ENCODE data around the gene PPOX. TPM values are rescaled to one million over a fixed set of nuclear protein-coding genes. Genes with fewer than 3 reads are reported as not detected.

PPOX gene
- total RNA-seq, 1 experiment from 2014 or later, result 30.3 TPM

GRCh38 chr1:161198897-161199431 lies 32.7 kb downstream of the PPOX start, which contains the start of gene ADAMTS4:
ADAMTS4 (minus strand) TSS chr1:161199054; CDS start chr1:161198627, 427 bp downstream.
- CTCF ChIA-PET, result interaction anchor here (0.5 to 4.1 kb wide), 20 partner anchors 10 to 1221 kb away, joined by 3 to 28 read pairs (median 4); partner anchors contain the start of genes PPOX and TOMM40L
- TF ChIP-seq CTCF (IDR thresholded peaks at IDR 0.05; ENCODE audit: unreplicated experiment), result no peak
- H3K4me3 Mint-ChIP-seq (ENCODE audit: unreplicated experiment), result peak within 1 kb of the TSS; percentile 11
- intact Hi-C loops (cut with micrococcal nuclease), result no loop called here
- peak; percentile 44 for DNase-seq (ENCODE audit: unreplicated experiment)
- H3K27me3 Mint-ChIP-seq (ENCODE audit: insufficient read depth, unreplicated experiment), result no peaks in the 10 kb centered on the region
- peaks cover 46% of the 10 kb centered on the region for H3K4me1 Mint-ChIP-seq (ENCODE audit: insufficient read depth, unreplicated experiment)
- no TSS peak for BruUV-seq (replicated peaks)
- H3K36me3 Mint-ChIP-seq (ENCODE audit: insufficient read depth, unreplicated experiment), result peaks cover 15% of the 10 kb centered on the region
- POLR2A ChIA-PET, result interaction anchor here (0.7 to 2.9 kb wide), 9 partner anchors 12 to 190 kb away, joined by 3 to 11 read pairs (median 4); partner anchors contain the start of genes FCER1G and TOMM40L
- H3K9me3 Mint-ChIP-seq (ENCODE audit: unreplicated experiment), result no peaks in the 10 kb centered on the region
- no peak within 1 kb of the TSS for H3K27ac Mint-ChIP-seq (ENCODE audit: low read depth, unreplicated experiment)

- Mint-ChIP-seq H3K27me3 (ENCODE audit: insufficient read depth, unreplicated experiment) (no peaks in the 10 kb centered on the region), H3K27ac (ENCODE audit: low read depth, unreplicated experiment) (no peak overlapping the region), H3K36me3 (ENCODE audit: insufficient read depth, unreplicated experiment) (peaks cover 22% of the 10 kb centered on the region), H3K4me3 (ENCODE audit: unreplicated experiment) (no peak overlapping the region), H3K4me1 (ENCODE audit: insufficient read depth, unreplicated experiment) (peaks cover 53% of the 10 kb centered on the region), H3K9me3 (ENCODE audit: unreplicated experiment) (no peaks in the 10 kb centered on the region)
- intact Hi-C loops (cut with micrococcal nuclease), result no loop called here
- no peak for TF ChIP-seq CTCF (IDR thresholded peaks at IDR 0.05; ENCODE audit: unreplicated experiment)
- ChIA-PET CTCF (interaction anchor here (0.5 to 4.1 kb wide), 14 partner anchors 9 to 1221 kb away, joined by 3 to 28 read pairs (median 4); partner anchors contain the start of genes PPOX and TOMM40L), POLR2A (interaction anchor here (1.0 to 2.9 kb wide), 5 partner anchors 18 to 190 kb away, joined by 3 to 11 read pairs (median 5); partner anchors contain the start of gene TOMM40L)
- no peak for DNase-seq (ENCODE audit: unreplicated experiment)
- no TSS peak for BruUV-seq (replicated peaks)
Measured at GRCh38 chr1:161199506-161200139, 33.4 kb downstream of the PPOX start.

- Mint-ChIP-seq H3K4me1 (ENCODE audit: insufficient read depth, unreplicated experiment) (peaks cover 59% of the 10 kb centered on the region), H3K27ac (ENCODE audit: low read depth, unreplicated experiment) (peak overlapping the region; percentile 96), H3K27me3 (ENCODE audit: insufficient read depth, unreplicated experiment) (no peaks in the 10 kb centered on the region), H3K4me3 (ENCODE audit: unreplicated experiment) (no peak overlapping the region), H3K9me3 (ENCODE audit: unreplicated experiment) (no peaks in the 10 kb centered on the region), H3K36me3 (ENCODE audit: insufficient read depth, unreplicated experiment) (peaks cover 30% of the 10 kb centered on the region)
- ChIA-PET CTCF (interaction anchor here (0.5 to 14.7 kb wide), 9 partner anchors 7 to 792 kb away, joined by 3 to 444 read pairs (median 9); partner anchors contain the start of genes APOA2, FCER1G, PPOX and TOMM40L), POLR2A (interaction anchor here (0.9 to 6.1 kb wide), 15 partner anchors 8 to 189 kb away, joined by 3 to 58 read pairs (median 14); partner anchors contain the start of genes B4GALT3, DEDD, F11R and FCER1G)
- no peak for TF ChIP-seq CTCF (IDR thresholded peaks at IDR 0.05; ENCODE audit: unreplicated experiment)
- BruUV-seq (replicated peaks), result no TSS peak
- intact Hi-C loops (cut with micrococcal nuclease), result no loop called here
- DNase-seq (ENCODE audit: unreplicated experiment), result no peak
Measured at GRCh38 chr1:161200421-161200991, 34.3 kb downstream of the PPOX start.

Data from MCF 10A (cell line).